Measurements from ENCODE around the gene LRRC8C. TPM values are rescaled to one million over a fixed set of nuclear protein-coding genes. Genes with fewer than 3 reads are reported as not detected.

The LRRC8C gene
- total and polyA plus RNA-seq, 11 donors: 3.2 to 16.3 (median 9.2) TPM

DNA sequence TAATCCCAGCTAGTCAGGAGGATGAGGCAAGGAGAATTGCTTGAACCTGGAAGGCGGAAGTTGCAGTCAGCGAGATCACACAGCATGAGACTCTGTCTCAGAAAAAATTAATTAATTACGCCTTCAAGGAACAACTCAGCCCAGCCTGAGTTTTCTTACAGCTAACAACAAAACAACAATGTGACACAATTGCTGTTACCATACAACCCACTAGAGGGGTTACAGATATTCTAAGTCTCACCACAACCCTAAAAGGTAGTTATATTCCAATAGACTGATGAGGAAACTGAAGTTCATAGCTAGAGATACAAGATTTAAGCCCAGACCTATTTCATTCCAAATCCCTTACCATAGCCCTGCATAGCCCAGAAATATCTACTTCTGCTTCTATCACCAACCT lies 2.9 kb upstream of the LRRC8C start:
- Histone ChIP-seq H3K9me3 (no peaks in the 10 kb centered on the region), H3K4me3 (no peak overlapping the region), H3K27me3 (no peaks in the 10 kb centered on the region), H3K36me3 (peaks cover 0 to 7% (median 0%) of the 10 kb centered on the region in 9 donors), H3K4me1 (peaks cover 0 to 45% (median 23%) of the 10 kb centered on the region in 12 donors), H3K27ac (no peak overlapping the region)
- 95 to 99% (median 97%) methylated on average over 3 of the region's 3 CpGs for WGBS, 4 donors
- TF ChIP-seq, protein P1, sequence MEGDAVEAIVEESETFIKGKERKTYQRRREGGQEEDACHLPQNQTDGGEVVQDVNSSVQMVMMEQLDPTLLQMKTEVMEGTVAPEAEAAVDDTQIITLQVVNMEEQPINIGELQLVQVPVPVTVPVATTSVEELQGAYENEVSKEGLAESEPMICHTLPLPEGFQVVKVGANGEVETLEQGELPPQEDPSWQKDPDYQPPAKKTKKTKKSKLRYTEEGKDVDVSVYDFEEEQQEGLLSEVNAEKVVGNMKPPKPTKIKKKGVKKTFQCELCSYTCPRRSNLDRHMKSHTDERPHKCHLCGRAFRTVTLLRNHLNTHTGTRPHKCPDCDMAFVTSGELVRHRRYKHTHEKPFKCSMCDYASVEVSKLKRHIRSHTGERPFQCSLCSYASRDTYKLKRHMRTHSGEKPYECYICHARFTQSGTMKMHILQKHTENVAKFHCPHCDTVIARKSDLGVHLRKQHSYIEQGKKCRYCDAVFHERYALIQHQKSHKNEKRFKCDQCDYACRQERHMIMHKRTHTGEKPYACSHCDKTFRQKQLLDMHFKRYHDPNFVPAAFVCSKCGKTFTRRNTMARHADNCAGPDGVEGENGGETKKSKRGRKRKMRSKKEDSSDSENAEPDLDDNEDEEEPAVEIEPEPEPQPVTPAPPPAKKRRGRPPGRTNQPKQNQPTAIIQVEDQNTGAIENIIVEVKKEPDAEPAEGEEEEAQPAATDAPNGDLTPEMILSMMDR (IDR thresholded peaks at IDR 0.05): no peak
- TF ChIP-seq POLR2A (IDR thresholded peaks at IDR 0.05): no peak
- DNase-seq (no peak), ATAC-seq (no peak)
- intact Hi-C loops (cut with DNase I): loop anchor here in 8 of 10 donors (5.0 to 10.0 kb wide), 4 partner anchors 62 to 365 kb away; partner anchors contain the start of gene ZNF326 (in 3 of the 8)

DNA sequence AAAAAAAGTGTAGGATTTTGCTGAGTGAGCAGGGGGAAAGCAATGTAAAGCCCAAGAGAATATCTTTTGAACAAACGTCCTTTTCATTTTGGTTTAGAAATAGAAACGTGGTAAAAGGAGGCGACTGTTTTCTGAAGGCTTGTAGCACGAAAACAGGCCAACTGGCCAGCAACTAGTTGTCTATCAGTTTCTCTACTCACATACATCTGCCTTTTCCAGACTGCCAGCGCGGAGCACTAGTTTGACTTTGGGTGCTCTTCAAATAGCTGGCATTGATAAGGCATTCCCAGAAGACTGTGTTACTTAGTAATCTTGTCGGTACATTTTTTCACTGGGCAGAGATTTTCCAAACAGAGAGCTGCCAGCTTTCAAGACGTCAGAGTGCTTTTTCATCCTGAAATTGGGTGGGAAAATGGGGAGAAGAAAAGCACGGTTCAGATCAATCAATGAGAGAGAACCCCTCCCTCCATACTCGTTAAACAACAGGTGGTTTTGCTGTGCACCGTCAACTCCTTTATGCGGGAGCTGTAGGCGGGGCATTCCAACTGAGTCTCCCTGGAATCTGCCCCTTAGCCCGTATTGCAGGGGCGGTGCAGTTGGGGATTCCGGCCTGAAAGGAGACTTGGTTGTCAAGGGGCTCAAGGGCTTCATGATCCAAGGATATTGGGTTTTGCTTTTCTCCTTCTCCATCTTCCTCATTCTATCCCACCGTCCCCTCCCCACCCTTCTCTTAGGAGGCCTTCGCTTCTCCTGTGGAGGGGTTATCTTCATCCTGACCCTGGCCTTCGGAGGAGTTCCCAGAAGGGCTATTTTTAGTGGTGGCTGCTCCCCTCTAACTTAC lies 884 bp upstream of the LRRC8C start:
- no peaks in the 10 kb centered on the region for H3K9me3 ChIP-seq
- intact Hi-C loops (cut with DNase I): loop anchor here (1.0 to 10.0 kb wide), 7 partner anchors 60 to 363 kb away; partner anchors contain the start of gene ZNF326 (in 3 of the 10)
- H3K36me3 ChIP-seq: peaks cover 0 to 7% (median 0%) of the 10 kb centered on the region in 9 donors
- no peak for TF ChIP-seq POLR2A (IDR thresholded peaks at IDR 0.05)
- TF ChIP-seq, protein P1 (IDR thresholded peaks at IDR 0.05): no peak
- ATAC-seq (peak; percentile 13 to 68 (median 35)), DNase-seq (peak in 1 of 5 donors; percentile 49)
- peak overlapping the region; percentile 90 to 99 (median 95) for H3K27ac ChIP-seq
- H3K4me3 ChIP-seq: peak overlapping the region; percentile 80 to 98 (median 96)
- peaks cover 0 to 65% (median 29%) of the 10 kb centered on the region in 12 donors for H3K4me1 ChIP-seq
- no peaks in the 10 kb centered on the region for H3K27me3 ChIP-seq
- 12 to 15% (median 13%) methylated on average over 16 to 19 of the region's 19 CpGs for WGBS, 4 donors

GRCh38 chr1:89633248-89633799 lies 404 bp downstream of the LRRC8C start:
- H3K36me3 ChIP-seq: peaks cover 0 to 7% (median 0%) of the 10 kb centered on the region in 9 donors
- TF ChIP-seq, protein P1 (IDR thresholded peaks at IDR 0.05): no peak
- no peak for TF ChIP-seq POLR2A (IDR thresholded peaks at IDR 0.05)
- peaks cover 2 to 78% (median 34%) of the 10 kb centered on the region in 12 donors for H3K4me1 ChIP-seq
- H3K27ac ChIP-seq: peak overlapping the region; percentile 90 to 99 (median 95)
- ATAC-seq (peak; percentile 40 to 74 (median 64)), DNase-seq (peak; percentile 54 to 86 (median 66))
- 0 to 1% (median 0%) methylated on average over 16 to 57 of the region's 57 CpGs for WGBS, 4 donors
- H3K27me3 ChIP-seq: no peaks in the 10 kb centered on the region
- intact Hi-C loops (cut with DNase I): loop anchor here (1.0 to 10.0 kb wide), 6 partner anchors 59 to 361 kb away; partner anchors contain the start of gene ZNF326 (in 3 of the 10)
- H3K9me3 ChIP-seq: no peaks in the 10 kb centered on the region
- peak overlapping the region; percentile 80 to 98 (median 96) for H3K4me3 ChIP-seq

Data from heart left ventricle (tissue), 16 donors.